ENCODE measurements around the gene GLYR1. TPM values are rescaled to one million over a fixed set of nuclear protein-coding genes. Genes with fewer than 3 reads are reported as not detected.

The GLYR1 gene
- 41.0 and 48.6 TPM in 2 replicates for total RNA-seq

DNA sequence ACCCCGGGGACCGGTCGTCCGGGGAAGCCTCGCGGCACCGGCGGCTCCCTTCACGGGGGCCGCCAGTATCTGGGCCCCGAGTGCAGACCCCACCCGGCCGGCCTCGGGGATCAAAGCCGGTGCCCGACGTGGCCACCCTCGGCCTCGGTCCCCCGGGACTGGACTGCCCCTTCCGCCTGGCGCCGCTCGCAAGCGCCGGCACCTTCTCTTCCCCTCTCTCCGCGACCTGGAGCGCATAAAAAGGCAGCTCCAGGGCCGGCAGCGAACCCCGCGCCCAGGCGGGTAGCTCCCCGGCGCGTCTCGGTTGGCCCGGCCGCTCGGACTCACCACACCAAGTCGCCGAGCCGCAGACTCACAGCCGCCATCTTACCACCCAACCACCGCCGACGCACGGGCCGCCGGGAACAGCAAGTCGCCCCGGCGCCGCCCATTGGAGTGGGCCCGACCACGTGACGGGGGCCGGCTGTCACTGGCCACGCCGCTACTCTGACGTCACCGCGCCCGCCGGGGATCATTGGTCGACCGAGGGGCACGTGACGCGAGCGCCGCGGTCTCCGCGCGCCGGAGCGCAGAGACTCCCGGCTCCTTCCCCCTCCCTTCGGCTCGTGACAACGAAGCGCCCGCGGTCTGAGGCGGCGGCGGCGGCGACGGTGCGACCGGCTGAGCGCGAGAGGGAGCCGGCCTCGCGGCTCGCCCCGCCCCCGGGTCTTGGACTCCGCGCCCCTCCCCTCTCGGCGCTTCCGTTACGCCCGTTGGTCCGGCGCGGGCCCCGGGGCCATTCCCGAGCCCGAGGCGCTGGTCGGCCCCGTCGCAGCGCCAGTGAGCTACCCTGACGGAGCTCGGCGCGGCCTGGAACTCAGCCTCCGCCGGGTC, at the start of gene GLYR1, which contains the start of gene UBN1:
Gene GLYR1 (minus strand): TSS at position 388 of the 873 bp plus-strand sequence. CDS start 23 bp downstream, at position 365.
Gene UBN1 (plus strand): TSS at position 581 of the 873 bp plus-strand sequence. CDS start 5,437 bp downstream, outside the sequence.

DNA sequence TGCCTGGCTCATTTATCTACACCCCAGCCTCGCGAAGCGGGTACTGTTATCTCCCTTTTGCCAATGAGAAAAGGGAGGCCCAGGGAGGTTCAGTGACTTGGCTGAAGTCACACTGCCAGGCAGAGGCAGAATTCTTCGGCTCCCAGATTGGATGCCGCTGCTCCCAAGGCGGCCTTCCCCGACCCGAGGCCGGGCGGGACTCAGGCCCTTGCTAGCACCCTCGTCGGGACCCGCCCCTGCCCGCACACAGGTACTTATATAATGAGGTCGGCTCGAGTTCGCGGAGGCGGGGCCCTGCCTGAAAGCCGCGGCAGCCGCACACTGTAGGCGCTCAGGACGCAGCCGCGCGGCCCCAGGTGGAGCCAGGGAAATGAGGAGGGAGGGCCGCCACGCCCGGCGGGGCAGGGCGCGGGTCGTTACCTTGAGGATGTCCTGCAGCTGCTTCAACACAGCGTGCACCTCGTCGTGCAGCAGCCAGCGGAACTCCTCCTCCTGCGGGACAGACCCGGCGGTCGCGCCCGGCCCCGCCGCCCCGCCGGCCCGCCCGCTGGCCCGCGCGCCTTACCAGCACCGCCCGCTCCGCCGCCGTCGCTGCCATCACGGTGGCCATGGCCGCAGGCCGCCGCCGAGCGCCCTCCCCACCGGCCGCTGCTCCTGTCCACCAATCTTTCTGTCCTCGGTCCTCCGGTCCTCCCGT, 45.0 kb downstream of the GLYR1 start, which contains the start of gene ROGDI:
Gene ROGDI (minus strand): TSS at position 672 of the 697 bp plus-strand sequence. CDS start 62 bp downstream, at position 610.

DNA sequence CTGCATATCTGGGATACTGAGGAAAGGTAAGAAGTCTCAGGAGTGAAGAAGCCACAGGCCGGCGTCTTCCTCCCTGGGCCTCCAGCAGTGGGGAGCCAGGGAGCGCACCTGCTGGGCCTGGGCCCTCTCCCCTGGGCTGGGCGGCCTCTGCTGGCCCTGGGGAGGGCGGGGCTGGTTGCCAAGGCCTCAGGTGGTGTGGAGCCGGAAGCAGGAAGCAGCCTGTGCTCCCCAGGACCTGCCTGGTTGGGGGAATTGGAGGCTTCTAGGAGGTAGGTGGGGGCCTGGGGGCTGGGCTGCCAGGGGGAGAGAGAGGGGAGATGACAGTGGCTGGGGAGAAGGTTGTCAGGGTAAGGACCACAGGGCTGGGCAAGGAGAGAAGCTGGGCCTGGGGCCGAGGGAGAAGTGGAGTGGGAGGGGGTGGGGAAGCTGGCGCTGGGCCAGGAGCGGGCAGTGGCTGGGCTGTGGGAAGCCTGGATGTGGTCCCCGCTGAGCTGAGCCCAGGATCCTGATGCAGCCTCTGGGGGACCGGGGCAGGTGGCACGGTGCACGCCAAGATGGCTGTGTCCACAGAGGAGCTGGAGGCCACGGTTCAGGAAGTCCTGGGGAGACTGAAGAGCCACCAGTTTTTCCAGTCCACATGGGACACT, 51.8 kb downstream of the GLYR1 start, which contains the start of gene SMIM22:
Gene SMIM22 (plus strand): TSS at position 189 of the 647 bp plus-strand sequence. CDS start 366 bp downstream, at position 555.

DNA sequence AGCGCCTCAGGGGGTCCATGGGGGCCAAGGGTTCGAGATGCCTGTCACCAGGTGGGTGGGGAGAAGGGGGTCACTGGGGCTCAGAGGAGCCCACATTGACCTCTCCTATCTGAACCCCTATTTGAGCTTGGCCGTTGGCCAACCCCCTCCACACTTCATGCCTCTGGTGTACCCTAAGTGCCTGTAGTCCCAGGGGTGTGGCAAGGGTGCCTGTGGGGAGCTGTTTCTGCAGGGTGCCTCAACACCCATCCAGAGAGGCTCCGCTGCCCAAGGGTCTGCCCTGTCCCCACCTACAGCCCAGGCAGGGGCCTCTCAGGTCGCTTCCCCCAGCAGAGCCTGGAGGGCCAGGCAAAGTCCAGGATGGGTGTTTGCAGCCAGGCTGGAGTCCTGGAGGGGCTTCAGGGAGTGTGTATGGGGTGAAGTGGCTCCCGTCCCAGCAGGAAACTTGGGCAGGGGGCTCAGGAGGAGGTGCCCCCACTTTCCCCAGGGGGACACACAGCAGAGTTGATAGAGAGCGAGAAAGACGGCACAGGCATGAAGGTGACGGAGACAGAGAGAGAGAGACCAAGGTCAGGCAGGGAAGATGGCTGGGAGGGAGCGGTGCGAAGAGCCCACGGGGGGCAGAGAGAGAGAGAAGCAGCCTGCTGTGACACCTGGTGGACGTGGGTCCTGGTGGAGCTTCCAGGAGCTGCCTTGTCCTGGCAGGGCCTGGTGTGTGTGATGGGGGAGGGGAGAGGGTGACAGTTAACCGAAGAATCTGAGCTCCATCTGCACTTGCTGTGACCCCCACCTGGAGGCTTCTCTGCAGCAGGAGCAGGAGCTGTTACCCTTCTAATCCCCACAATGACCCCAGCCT, 59.2 kb downstream of the GLYR1 start, which contains the start of gene SEPTIN12:
Gene SEPTIN12 (minus strand): TSS at position 719 of the 856 bp plus-strand sequence. CDS start 700 bp downstream, at position 19.

DNA sequence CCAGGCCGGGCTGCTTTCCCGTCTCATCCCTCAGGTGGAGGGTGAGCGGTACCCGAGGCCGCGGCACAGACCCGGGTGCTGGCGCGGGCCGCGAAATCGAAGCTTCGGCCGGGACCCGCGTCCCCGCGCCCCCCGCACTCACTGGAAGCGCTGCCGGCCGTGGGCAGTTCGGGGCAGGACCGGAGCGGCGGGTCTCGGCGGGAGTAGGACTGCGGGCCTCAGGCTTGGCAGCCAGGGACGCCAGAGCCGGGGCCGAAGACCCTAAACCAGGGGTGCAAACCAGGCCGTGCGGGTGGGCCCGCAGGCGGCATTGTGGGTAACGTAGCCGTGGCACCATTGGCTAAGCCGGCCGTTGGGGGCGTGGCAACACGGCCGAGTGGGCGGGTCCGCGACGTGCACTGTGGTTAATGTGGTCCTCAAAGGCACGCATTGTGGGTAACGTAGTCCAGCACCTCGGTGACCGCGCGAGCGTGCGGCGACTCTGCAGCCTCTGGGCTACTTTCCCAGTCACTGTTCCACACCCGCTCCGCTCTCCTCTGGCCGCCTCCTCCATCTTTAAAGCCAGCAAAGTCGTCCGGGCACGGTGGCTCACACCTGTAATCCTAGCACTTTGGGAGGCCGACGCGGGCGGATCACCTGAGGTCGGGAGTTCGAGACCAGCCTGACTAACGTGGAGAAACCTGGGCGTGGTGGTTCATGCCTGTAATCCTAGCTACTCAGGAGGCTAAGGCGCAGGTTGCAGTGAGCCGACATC, 80.0 kb downstream of the GLYR1 start, which contains the start of gene ZNF500:
Gene ZNF500 (minus strand): TSS at position 288 of the 754 bp plus-strand sequence. CDS start 1,184 bp downstream, outside the sequence.

Other genes starting within 250 kb of the GLYR1 start
- gene UBALD1, start 232.4 kb downstream of the GLYR1 start, total RNA-seq, result 5.5 and 6.3 TPM in 2 replicates
- 10.2 and 15.4 TPM in 2 replicates for gene MGRN1, start 222.5 kb downstream of the GLYR1 start, total RNA-seq
- 21.7 and 31.5 TPM in 2 replicates for gene NUDT16L1, start 153.7 kb downstream of the GLYR1 start, total RNA-seq
- 15.1 and 18.8 TPM in 2 replicates for gene ANKS3, start 113.0 kb downstream of the GLYR1 start, total RNA-seq
- gene DNAAF8, start 112.8 kb downstream of the GLYR1 start, total RNA-seq, result under 0.01 TPM in 1 of 2 replicates, not detected in the other
- 4.7 and 8.4 TPM in 2 replicates for gene ZNF500, start 80.1 kb downstream of the GLYR1 start, total RNA-seq
- gene SEPTIN12, start 58.9 kb downstream of the GLYR1 start, total RNA-seq, result not detected in 2 replicates
- 5.5 and 16.4 TPM in 2 replicates for gene SMIM22, start 51.9 kb downstream of the GLYR1 start, total RNA-seq
- gene ROGDI, start 44.7 kb downstream of the GLYR1 start, total RNA-seq, result 15.3 and 20.7 TPM in 2 replicates
- 27.5 TPM in 2 replicates for gene UBN1, start 193 bp upstream of the GLYR1 start, total RNA-seq
- gene PPL, start 89.9 kb upstream of the GLYR1 start, total RNA-seq, result 88.0 and 150 TPM in 2 replicates
- gene SEC14L5, start 111.0 kb upstream of the GLYR1 start, total RNA-seq, result under 0.01 and 0.43 TPM in 2 replicates
- gene NAGPA, start 186.6 kb upstream of the GLYR1 start, total RNA-seq, result 16.6 and 17.9 TPM in 2 replicates
- gene C16orf89, start 218.7 kb upstream of the GLYR1 start, total RNA-seq, result not detected in 2 replicates
- 19.8 and 21.0 TPM in 2 replicates for gene ALG1, start 224.6 kb upstream of the GLYR1 start, total RNA-seq

All from tracheal epithelial cell (primary cell).